Measurements from ENCODE around the gene MYCBPAP.

MYCBPAP gene

DNA sequence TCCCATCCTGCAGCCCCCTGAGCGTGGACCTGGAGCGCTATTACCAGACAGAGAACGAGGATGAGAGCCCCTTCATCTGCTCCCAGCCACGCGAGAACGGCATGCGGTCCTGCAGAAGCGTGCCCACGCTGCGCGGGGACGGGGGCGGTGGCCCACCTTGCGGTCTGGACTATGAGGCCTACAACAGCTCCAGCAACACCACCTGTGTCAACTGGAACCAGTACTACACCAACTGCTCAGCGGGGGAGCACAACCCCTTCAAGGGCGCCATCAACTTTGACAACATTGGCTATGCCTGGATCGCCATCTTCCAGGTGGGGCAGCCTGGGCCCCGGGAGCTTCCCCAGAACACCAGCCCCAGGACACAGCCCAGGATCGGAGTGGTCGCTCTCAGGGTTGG lies 64.3 kb downstream of the MYCBPAP start:
- Histone ChIP-seq H3K27ac (no peak overlapping the region), H3K9me3 (no peaks in the 10 kb centered on the region), H3K4me3 (ENCODE audit: low read depth in 1 of 2, low read length in 1 of 2) (no peak overlapping the region), H3K4me1 (ENCODE audit: control insufficient read depth in 1 of 2, insufficient read depth in 1 of 2, low read depth in 1 of 2, low read length in 1 of 2) (no peaks in the 10 kb centered on the region), H3K36me3 (no peaks in the 10 kb centered on the region), H3K27me3 (peaks cover 25% of the 10 kb centered on the region)
- TF ChIP-seq, protein P1, sequence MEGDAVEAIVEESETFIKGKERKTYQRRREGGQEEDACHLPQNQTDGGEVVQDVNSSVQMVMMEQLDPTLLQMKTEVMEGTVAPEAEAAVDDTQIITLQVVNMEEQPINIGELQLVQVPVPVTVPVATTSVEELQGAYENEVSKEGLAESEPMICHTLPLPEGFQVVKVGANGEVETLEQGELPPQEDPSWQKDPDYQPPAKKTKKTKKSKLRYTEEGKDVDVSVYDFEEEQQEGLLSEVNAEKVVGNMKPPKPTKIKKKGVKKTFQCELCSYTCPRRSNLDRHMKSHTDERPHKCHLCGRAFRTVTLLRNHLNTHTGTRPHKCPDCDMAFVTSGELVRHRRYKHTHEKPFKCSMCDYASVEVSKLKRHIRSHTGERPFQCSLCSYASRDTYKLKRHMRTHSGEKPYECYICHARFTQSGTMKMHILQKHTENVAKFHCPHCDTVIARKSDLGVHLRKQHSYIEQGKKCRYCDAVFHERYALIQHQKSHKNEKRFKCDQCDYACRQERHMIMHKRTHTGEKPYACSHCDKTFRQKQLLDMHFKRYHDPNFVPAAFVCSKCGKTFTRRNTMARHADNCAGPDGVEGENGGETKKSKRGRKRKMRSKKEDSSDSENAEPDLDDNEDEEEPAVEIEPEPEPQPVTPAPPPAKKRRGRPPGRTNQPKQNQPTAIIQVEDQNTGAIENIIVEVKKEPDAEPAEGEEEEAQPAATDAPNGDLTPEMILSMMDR (IDR thresholded peaks at IDR 0.05) = no peak

DNA sequence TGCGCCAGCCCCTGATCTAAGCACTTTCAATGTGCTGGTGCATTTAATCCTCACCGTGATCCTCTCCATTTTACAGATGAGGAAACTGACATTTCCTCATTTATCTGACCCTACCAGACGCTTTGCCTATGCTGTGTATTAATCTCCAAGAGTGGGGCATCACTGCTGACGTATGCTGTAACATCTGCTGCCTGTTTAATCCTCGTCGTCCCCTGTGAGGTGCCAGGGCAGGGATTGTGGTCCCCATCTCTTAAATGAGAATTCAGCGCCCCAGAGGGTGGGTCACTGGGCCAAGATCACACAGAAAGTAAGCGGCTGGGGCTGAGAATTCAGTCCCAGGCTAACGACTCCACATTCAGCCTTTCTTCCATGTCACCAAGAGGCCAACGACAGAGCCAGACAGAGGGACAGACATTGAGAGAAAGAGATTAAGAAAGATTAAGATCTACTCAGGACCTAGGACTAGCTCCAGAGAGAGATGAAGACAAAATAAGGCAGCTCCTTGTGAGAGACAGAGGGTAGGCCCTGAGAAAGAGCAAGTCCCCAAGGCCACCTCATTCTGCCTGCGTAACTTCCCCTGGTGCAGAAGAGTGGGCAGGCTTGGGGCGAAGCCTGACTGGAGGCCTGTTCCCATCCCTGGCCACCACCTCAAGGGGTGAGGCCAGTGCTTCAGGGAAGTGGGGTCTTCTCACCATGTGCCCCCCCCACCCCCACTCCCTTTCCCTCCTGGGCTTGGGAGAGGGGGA lies 65.8 kb downstream of the MYCBPAP start:
- Histone ChIP-seq H3K4me3 (ENCODE audit: low read depth in 1 of 2, low read length in 1 of 2) (no peak overlapping the region), H3K9me3 (no peaks in the 10 kb centered on the region), H3K27ac (no peak overlapping the region), H3K36me3 (no peaks in the 10 kb centered on the region), H3K27me3 (peaks cover 10% of the 10 kb centered on the region), H3K4me1 (ENCODE audit: control insufficient read depth in 1 of 2, insufficient read depth in 1 of 2, low read depth in 1 of 2, low read length in 1 of 2) (no peaks in the 10 kb centered on the region)
- TF ChIP-seq, protein P1 (IDR thresholded peaks at IDR 0.05) = no peak

DNA sequence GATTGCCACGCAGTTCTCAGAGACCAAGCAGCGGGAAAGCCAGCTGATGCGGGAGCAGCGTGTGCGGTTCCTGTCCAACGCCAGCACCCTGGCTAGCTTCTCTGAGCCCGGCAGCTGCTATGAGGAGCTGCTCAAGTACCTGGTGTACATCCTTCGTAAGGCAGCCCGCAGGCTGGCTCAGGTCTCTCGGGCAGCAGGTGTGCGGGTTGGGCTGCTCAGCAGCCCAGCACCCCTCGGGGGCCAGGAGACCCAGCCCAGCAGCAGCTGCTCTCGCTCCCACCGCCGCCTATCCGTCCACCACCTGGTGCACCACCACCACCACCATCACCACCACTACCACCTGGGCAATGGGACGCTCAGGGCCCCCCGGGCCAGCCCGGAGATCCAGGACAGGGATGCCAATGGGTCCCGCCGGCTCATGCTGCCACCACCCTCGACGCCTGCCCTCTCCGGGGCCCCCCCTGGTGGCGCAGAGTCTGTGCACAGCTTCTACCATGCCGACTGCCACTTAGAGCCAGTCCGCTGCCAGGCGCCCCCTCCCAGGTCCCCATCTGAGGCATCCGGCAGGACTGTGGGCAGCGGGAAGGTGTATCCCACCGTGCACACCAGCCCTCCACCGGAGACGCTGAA lies 67.5 kb downstream of the MYCBPAP start:
- peaks cover 5% of the 10 kb centered on the region for H3K27me3 ChIP-seq
- H3K9me3 ChIP-seq = no peaks in the 10 kb centered on the region
- TF ChIP-seq, protein P1 (IDR thresholded peaks at IDR 0.05) = no peak
- no peak overlapping the region for H3K4me3 ChIP-seq (ENCODE audit: low read depth in 1 of 2, low read length in 1 of 2)
- no peaks in the 10 kb centered on the region for H3K36me3 ChIP-seq
- no peaks in the 10 kb centered on the region for H3K4me1 ChIP-seq (ENCODE audit: control insufficient read depth in 1 of 2, insufficient read depth in 1 of 2, low read depth in 1 of 2, low read length in 1 of 2)
- no peak overlapping the region for H3K27ac ChIP-seq

DNA sequence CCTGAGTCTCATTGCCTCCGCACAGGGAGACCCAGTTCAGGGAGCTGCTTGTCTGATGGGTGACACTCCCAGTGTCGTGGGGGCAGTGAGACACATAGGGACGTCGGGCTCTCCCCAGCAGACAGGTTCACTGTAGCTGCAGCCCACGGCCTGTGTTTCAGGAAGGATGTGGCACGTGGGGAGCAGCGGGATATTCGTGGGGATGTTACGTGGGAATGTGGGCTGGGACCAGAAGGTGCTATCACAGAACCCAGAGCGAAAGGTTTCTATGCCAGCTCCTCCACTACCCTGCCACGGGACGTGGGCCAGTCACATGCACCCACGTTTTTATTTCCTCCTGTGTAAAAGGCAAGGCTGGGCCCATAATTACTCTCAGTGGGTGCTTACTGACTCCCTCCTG lies 68.6 kb downstream of the MYCBPAP start:
- Histone ChIP-seq H3K36me3 (no peaks in the 10 kb centered on the region), H3K4me3 (ENCODE audit: low read depth in 1 of 2, low read length in 1 of 2) (no peak overlapping the region), H3K27me3 (peaks cover 5% of the 10 kb centered on the region), H3K9me3 (no peaks in the 10 kb centered on the region), H3K27ac (no peak overlapping the region), H3K4me1 (ENCODE audit: control insufficient read depth in 1 of 2, insufficient read depth in 1 of 2, low read depth in 1 of 2, low read length in 1 of 2) (no peaks in the 10 kb centered on the region)
- TF ChIP-seq, protein P1 (IDR thresholded peaks at IDR 0.05) = no peak

DNA sequence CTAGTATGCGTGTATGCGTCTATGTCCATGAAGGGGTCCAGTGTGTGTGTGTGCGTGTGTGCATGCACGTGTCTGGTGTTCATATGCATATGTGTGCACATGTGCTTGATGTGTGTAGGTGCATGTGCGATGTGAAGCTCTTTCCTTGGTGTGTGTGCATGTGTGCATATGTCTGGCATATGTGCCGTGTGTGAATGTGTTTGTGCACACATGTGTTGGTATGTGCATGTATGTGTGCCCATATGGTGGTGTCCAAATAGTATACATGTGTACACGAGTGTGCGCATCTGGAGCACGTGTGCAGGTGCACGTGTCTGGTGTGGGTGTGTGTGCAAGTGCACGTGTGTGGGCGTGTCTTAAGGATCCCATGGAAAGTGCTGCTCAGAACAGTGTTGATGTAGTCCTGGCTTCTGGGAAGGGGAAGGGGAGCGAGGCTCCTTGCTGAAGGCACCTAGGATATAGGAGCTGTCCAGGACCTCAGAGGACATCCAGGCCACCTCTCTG lies 69.3 kb downstream of the MYCBPAP start:
- H3K27me3 ChIP-seq = peaks cover 11% of the 10 kb centered on the region

More for the DNA sequence above, 69.3 kb downstream of the MYCBPAP start:
- no peak overlapping the region for H3K27ac ChIP-seq
- H3K4me1 ChIP-seq (ENCODE audit: control insufficient read depth in 1 of 2, insufficient read depth in 1 of 2, low read depth in 1 of 2, low read length in 1 of 2) = no peaks in the 10 kb centered on the region
- TF ChIP-seq, protein P1 (IDR thresholded peaks at IDR 0.05) = no peak
- no peaks in the 10 kb centered on the region for H3K36me3 ChIP-seq
- H3K4me3 ChIP-seq (ENCODE audit: low read depth in 1 of 2, low read length in 1 of 2) = no peak overlapping the region
- H3K9me3 ChIP-seq = no peaks in the 10 kb centered on the region
